Stimulated activated CD4-positive, alpha-beta T cell treated with anti-CD3 and anti-CD28 coated beads, TNF-alpha, amount 100 ng/mL, for 24 hours (primary cell): ENCODE results near the gene PDE12.
A peak's percentile ranks its signal among the peaks of the same experiment; 100 is the strongest.

Experiments
- DNase-seq, 3 experiments: peaks; one replicate each; pipeline ENCODE4 v3.0.0-alpha.2; 2020; ENCODE audit warnings: low read depth in 3 of 3

PDE12 gene, protein sequence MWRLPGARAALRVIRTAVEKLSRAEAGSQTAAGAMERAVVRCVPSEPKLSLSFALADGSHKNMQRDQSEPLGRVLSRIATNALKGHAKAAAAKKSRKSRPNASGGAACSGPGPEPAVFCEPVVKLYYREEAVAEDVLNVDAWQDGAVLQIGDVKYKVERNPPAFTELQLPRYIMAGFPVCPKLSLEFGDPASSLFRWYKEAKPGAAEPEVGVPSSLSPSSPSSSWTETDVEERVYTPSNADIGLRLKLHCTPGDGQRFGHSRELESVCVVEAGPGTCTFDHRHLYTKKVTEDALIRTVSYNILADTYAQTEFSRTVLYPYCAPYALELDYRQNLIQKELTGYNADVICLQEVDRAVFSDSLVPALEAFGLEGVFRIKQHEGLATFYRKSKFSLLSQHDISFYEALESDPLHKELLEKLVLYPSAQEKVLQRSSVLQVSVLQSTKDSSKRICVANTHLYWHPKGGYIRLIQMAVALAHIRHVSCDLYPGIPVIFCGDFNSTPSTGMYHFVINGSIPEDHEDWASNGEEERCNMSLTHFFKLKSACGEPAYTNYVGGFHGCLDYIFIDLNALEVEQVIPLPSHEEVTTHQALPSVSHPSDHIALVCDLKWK

DNA sequence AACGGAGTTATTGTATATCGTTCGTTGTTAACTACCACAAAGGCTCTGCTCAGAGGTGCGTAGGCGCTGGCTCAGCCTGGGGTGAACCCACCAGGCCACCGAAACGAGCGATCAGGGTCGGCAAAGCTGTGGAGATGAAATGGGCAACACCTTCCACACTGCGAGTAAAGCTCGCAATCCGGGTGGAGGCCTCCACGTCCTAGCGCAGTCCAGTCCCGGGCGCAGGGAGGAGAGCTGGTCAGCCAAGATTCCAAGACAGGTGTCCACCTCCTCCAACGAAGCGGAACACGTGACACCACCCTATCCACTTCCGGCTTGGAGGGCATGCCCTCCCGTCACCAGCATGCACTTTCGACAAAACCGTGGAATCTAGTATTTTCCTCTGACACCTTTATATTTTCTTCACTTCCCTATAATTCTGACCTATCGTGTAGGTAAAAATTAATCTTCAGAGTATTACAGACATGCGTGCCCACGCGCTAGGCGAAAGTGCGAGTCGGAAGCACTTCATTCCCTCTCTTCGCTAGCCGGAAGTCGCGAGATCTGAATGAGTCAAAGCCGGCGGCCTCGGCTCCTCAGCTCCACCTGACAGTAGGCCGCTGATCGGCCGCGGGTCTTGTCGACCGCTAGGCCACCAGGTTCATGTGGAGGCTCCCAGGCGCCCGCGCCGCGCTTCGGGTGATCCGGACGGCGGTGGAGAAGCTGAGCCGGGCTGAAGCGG, at the start of gene PDE12:
Gene PDE12, plus strand, starts transcription at position 537 of the 721 bp plus-strand sequence. Its CDS starts 106 bp downstream, at position 643.
- DNase-seq = peak; percentile 62 to 80 (median 72)

DNA sequence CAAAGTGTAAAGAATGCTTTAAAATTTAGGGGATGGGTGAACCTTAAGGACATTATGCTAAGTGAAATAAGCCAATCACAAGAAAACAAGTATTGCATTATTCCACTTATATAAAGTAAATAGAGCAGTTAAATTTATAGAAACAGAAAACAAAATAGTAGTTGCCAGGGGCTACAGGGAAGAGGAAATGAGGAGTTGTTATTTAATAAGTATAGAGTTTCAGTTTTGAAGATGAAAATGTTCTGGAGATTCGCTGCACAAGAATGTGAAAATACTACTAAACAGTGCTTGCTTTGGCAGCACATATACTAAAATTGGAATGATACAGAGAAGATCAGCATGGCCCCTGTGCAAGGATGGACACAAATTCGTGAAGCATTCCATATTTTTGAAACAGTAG, 43.9 kb upstream of the PDE12 start:
- DNase-seq = no peak

DNA sequence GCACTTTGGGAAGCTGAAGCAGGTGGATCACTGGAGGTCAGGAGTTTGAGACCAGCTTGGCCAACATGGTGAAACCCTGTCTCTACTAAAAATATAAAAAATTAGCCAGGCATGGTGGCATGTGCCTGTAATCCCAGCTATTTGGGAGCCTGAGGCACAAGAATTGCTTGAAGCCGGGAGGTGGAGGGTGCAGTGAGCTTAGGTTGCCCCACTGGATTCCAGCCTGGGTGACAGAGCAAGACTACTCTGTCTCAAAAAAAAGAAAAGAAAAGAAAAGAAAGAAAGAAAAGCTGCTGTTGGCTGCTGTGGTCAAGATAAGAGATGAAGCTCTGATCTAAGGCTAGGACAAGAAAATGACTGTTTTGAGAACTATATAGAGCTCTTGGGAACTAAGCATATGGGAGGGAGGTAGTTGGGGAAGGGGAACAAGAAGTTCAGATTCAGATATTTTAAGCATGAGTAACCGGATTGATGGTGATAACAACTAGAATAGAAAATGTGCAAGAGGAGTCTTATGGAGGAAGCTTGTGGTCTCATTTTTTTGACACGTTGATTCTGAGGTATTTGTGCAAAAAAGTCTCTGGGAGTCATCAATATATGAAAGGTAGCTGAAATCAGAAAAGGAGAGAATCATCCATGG, 37.7 kb upstream of the PDE12 start:
- no peak for DNase-seq

DNA sequence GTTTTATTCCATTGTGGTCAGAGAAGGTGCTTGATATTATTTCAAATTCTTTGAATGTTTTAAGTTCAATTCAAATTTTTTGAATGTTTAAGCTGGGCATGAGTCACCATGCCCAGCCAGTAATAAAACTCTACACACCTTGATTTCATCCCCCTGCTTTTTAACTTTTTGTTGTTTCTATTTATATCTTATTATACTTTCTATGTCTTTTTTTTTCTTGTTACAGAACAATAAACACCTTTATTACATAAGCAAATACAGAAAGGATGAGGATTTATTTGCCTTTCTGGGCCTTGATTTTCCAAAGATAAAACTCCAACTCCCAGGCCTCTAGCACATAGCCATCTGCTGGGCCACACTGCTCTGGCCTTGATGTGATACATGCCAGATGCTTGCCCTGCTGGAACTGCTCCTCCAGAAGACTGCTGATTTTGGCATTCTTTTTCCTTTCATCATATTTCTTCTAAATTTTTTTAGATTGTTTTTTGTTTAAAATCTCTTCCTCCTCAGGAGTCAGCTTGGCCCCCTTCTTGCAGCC, 25.9 kb upstream of the PDE12 start:
- DNase-seq = no peak

DNA sequence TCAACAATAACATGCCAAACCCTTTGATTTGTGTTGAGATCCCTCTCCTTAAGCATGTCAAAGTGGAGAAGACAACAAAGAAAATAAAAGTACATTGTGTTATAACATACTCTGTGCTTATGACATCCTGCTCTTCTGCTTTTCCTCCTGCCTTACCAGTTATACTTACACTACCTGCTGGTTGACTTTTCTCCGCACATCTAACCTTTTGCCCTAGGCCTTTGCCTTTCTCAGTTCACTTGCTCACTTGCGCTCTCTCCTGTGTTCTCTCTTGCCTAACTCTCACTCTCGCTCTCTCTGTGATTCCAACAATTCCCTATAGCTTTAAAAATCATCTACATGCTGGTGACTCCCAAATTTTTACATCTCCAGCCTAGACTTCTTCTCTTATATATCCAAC, 17.6 kb upstream of the PDE12 start:
- DNase-seq = no peak

DNA sequence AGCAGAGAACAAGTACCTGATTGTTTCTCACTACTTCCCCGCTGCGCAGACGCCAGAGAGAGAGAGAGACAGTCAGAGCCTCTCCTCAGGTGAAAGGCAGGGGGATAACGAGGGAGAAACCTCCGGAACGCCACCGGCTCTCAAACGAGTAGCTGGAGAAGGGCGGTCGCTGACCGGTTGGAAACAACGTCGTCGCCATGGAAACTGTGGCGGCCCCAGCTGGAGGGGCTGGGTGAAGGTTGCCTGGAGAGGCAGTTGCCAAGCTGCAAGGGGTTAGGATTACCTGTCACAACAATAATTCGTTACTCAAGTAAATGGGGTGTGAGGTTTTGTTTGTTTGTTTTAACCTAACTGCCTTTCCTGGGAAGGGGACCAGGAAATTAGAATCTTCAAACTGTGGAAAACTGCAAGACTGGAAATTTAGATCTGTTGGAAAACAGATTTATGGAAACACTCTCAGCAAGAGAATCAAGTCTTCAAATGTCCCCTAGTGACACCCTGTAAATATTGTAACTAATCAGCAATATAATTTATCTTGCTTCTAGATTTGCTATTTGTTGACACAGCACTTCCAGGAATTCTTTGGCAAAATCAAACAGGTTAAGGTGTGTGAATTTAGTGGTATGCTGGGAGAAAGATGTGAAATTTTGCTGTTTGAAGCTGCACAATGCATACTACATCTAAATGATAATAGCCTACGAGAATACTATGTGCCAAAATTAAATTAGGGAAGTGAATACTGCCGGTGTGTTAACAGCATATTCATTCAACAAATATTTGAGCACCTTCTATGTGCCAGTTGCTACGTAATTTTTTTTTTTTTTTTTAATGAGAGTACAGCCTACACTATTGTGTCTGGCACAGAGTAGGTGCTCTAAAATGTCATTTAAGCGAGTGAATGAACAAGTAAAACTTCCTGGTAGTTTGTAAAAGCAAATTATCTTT, 11.6 kb upstream of the PDE12 start, which contains the start of gene DNAH12:
Gene DNAH12, minus strand, starts transcription at position 164 of the 945 bp plus-strand sequence. CDS start 1,474 bp downstream, outside the sequence.
- no peak for DNase-seq

DNA sequence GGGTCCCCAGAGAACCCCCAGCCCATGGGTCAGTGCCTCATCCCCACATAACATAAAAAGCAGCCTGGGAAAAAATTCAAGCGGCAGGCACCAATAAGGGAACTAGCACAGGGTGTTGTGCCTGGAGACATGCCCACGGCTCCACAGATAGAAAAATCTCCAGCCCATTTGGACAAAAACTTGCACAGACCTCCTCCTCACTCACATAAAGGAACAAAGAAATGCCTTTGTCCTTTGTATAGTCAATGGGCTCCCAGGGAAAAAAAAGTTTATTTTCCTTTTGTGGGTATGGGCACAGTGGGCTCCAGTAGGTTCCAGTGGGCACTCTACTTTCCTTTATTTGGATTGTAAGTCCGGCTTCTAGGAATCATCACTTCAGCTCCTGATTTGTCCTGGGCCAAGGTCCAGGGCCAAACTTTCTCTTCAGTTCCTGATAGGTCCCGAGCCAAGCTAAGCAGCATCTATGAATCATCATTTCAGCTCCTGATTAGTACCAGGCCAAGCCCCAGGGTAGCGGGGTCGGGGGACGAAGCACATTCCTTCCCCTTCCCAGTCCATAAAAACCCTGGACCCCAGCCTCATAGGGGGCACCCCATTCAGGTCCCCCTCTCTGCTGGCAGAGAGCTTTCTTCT, 10.3 kb upstream of the PDE12 start:
- DNase-seq = no peak

DNA sequence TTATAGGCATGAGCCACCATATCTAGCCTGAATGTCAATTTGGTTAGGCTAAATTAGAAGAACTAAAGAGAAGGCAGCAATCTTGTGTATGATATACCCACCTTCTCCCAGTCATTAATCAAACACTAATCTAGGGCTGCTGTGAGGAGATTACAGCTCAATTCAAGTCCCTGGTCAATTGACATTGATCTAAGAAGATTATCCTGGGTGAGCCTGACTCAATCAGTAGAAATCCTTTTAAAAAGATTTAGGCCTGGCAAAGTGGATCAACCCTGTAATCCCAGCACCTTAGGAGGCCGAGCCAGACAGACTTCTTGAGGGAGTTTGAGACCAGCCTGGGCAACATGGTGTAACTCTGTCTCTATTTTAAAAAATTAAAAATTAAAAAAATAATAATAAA, 9.5 kb upstream of the PDE12 start:
- no peak for DNase-seq

DNA sequence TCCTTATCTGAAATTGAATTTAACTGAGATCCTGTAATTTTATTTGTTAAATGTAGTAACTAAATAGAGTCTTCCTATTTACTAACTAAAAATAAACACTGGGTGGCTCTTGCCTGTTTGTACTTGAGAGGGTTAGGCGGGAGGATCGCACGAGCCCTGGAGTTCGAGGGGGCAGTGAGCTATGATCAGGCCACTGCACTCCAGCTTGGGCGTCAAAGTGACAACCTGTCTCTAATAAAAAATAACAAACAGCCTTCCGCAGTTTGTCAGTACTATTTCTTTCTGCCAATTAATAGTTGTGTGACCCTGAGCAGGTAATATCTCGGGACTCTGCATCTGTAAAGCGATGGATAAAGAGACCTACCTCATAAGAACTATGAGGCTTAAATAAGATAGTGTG, 768 bp upstream of the PDE12 start:
- no peak for DNase-seq

DNA sequence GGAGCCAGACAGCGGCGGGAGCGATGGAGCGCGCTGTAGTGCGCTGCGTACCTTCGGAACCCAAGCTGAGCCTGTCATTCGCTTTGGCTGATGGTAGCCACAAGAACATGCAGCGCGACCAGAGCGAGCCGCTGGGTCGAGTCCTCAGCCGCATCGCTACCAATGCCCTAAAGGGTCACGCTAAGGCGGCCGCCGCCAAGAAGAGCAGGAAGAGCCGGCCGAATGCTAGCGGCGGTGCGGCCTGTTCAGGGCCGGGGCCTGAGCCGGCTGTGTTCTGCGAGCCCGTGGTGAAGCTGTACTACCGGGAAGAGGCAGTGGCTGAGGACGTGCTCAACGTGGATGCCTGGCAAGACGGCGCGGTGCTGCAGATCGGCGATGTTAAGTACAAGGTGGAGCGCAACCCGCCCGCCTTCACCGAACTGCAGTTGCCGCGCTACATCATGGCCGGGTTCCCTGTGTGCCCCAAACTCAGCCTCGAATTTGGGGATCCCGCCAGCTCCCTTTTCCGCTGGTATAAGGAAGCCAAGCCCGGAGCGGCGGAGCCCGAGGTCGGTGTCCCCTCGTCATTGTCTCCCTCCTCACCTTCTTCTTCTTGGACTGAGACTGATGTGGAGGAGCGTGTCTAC, 498 bp downstream of the PDE12 start:
- peak in 1 of 3 experiments; percentile 22 for DNase-seq

DNA sequence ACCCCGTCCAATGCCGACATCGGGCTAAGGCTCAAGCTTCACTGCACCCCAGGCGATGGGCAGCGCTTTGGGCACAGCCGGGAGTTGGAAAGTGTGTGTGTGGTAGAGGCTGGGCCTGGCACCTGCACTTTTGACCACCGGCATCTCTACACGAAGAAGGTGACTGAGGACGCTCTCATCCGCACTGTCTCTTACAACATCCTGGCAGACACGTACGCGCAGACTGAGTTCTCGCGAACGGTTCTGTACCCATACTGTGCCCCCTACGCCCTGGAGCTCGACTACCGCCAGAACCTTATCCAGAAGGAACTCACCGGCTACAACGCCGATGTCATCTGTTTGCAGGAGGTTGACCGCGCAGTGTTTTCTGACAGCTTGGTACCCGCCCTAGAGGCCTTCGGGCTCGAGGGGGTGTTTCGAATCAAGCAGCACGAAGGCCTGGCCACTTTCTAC, 1.0 kb downstream of the PDE12 start:
- peak in 1 of 3 experiments; percentile 33 for DNase-seq

DNA sequence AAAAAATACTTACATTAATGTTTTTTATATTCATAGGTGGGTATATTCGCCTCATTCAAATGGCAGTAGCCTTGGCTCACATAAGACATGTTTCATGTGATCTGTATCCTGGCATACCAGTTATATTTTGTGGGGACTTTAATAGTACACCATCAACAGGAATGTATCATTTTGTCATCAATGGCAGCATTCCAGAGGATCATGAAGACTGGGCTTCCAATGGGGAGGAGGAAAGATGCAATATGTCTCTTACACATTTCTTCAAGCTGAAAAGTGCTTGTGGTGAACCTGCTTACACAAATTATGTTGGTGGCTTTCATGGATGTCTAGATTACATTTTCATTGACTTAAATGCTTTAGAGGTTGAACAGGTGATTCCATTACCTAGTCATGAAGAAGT, 3.5 kb downstream of the PDE12 start:
- no peak for DNase-seq

DNA sequence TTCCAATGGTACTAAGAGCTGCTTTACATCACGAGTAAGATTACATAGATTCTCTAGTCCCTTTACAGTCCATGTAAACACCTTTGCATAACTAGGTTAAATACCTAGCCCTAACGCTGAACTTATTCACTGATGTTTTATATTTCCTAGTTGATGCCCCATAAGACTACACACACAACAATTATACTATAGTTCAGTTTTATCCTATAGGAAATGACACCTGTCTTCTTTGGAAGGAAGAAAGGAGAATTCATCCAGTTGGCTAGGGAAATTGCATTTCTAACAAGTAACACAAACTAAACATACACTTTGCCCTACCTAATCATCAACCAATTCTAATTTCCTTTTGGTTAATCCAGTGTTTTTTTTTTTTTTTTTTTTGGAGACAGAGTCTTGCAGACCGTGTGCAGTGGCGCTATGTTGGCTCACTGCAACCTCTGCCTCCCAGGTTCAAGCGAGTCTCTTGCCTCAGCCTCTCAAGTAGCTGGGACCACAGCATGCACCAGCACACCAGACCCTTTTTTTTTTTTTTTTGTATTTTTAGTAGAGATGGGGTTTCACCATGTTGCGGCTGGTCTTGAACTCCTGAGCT, 13.9 kb downstream of the PDE12 start:
- DNase-seq = no peak

DNA sequence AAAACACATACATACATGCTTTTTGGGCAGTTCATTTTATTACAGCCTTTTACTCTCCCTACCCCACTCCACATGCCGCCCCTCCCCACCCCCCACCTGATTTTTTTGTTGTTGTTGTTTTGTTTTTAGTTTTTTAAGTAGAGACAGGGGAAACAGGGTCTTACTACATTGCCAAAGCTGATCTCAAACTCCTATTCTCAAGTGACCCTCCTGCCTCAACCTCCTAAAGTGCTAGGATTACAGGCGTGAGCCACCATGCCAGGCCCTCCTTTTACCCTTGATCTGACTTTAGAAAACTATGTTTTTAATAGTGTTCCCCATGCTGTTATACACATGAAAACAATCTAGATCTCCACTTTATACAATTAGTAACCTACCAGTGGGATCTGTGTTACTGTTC, 14.8 kb downstream of the PDE12 start:
- no peak for DNase-seq

DNA sequence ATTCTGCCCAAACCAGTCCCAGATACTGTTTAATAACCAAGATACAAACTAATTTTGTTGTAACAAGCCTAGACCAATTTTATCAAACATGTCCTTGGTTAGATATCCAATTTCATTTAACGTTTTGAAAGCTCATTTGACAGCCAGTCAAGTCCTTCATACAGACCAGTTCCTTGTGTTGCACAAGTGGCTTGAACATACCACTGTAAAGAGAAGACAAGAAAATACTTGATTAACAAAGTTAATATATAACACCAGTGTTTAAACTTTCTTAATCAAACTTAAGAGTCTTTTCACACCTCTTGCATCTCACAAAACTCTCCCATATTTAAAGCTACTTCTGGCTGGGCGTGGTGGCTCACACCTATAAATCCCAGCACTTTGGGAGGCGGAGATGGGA, 16.0 kb downstream of the PDE12 start:
- no peak for DNase-seq

DNA sequence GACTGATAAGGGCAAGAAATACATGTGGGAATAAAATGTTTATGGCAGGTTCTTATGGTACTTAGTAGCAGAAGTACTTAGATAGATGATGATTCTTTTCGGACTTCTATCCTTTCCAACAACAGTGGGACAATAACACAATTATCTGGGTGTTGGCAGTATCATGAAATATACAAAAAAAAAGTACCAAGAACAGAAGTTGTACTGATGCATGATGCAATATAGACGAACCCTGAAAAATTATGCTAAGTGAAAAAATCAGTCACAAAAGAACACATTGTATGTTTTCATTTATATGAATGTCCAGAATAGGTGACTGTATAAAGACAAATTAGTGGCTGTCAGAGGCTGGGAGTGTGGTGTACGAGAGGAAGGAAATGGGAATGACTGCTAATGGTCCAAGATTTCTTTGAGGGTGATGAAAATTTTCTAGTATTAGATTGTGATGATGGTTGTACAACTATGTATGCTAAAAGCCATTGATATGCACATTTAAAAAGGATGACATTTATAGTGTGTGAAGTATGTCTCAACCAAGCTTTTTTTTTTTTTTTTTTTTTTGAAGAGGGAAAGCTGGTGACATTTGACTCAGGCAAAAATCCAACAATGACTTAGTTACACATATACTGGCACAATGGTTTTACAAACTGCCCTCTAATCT, 20.0 kb downstream of the PDE12 start:
- DNase-seq = no peak

DNA sequence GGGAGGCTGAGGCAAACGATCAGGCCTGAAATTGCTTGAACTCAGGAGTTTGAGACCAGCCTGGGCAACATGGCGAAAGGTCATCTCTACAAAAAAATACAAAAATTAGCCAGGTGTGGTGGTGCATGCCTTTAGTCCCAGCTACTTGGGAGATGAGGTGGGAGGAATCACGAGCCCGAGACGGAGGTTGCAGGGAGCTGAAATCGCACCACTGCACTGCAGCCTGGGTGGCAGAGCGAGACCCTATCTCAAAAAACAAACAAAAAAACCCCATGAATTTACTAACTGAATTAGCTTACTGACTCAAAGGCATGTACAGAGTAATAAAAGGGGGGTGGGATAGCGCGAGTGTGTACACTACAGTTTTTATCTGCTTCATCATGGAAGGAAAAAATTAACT, 21.7 kb downstream of the PDE12 start:
- no peak for DNase-seq

DNA sequence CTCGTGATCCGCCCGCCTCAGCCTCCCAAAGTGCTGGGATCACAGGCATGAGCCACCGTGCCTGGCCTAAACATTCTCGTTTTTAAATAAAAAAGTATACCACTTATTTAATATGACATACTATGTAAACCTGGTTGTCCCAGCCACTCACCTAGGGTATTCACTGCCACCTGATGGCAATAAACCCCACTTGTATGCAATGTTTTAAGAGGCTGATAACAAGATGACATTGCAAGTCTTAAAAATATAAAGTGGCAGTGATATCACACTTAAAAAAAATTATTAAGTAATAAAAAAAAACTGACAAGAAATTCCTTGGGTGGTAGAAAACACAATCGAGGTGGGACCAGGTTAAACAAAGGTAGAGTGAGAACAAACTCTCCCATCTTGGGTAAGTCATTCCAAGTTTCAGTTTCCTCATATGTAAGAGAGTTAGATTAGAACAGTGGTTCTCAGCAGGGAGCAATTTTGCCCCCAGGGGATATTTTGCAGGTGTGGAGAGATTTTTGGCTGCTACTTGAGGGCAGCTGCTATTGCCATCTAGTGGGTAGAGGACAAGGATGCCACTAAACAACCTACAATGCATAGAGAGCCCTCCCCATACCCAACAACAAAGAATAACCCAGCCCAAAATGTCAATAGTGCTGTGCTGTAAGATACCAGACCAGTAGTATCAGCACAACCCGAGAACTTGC, 26.5 kb downstream of the PDE12 start:
- DNase-seq = no peak
